HepG2 (cell line): ENCODE data around the gene TEX29.

Experiments
- CTCF ChIP-seq: sonication (generic); formaldehyde crosslinking; IDR thresholded peaks from 2 replicates; pipeline ENCODE4 v1.5.0; 2020; ENCODE audit warnings: mild to moderate bottlenecking, missing genetic modification reagents, moderate library complexity
- EP300 ChIP-seq, 3 experiments: sonication (generic) in 1 of 3; formaldehyde crosslinking in 1 of 3; IDR thresholded peaks; 2 replicates each; pipeline versions ENCODE4 v1.5.1 to v1.6.1; 2011 to 2020; ENCODE audit warnings: low read depth in 2 of 3, low read length in 2 of 3, borderline replicate concordance in 1 of 3, improper control_type of control experiment in 1 of 3, mild to moderate bottlenecking in 1 of 3, missing genetic modification reagents in 1 of 3, moderate library complexity in 1 of 3
- HNRNPH1 ChIP-seq: fragments of 200-400 bp; formaldehyde crosslinking; optimal IDR thresholded peaks from 2 replicates; pipeline ENCODE3; 2017; ENCODE audit warnings: mild to moderate bottlenecking, low read depth, low read length
- MYC ChIP-seq: sonication (generic); formaldehyde crosslinking; IDR thresholded peaks from 2 replicates; pipeline ENCODE4 v1.9.0; 2021; ENCODE audit warnings: missing genetic modification reagents, borderline replicate concordance
- POLR2A ChIP-seq, 2 experiments: IDR thresholded peaks; 2 replicates each; pipeline ENCODE4 v1.6.1; 2011; ENCODE audit warnings: low read depth in 2 of 2, low read length in 2 of 2, mild to moderate bottlenecking in 1 of 2, moderate library complexity in 1 of 2; ENCODE audit not compliant: insufficient read depth in 1 of 2
- SNAPC5 ChIP-seq: sonication (generic); formaldehyde crosslinking; IDR thresholded peaks from 2 replicates; pipeline ENCODE4 v1.8.1; 2023; ENCODE audit warnings: mild to moderate bottlenecking, missing genetic modification reagents, borderline replicate concordance
- USF2 ChIP-seq, 2 experiments: sonication (generic) in 1 of 2; formaldehyde crosslinking in 1 of 2; IDR thresholded peaks; 2 replicates each; pipeline versions ENCODE4 v1.5.1 to v1.6.1; 2011 to 2020; ENCODE audit warnings: borderline replicate concordance in 1 of 2, low read depth in 1 of 2, low read length in 1 of 2, mild to moderate bottlenecking in 1 of 2, missing genetic modification reagents in 1 of 2, moderate library complexity in 1 of 2
- ZNF281 ChIP-seq: sonication (generic); formaldehyde crosslinking; IDR thresholded peaks from 2 replicates; pipeline ENCODE4 v1.4.0; 2020; ENCODE audit warnings: missing genetic modification reagents, borderline replicate concordance
- ZNF557 ChIP-seq: sonication (generic); formaldehyde crosslinking; IDR thresholded peaks from 2 replicates; pipeline ENCODE4 v1.4.0; 2020; ENCODE audit warnings: missing genetic modification reagents
- ZNF704 ChIP-seq: sonication (generic); formaldehyde crosslinking; IDR thresholded peaks from 2 replicates; pipeline ENCODE4 v1.8.1; 2023; ENCODE audit warnings: mild to moderate bottlenecking, inconsistent platforms, moderate library complexity, missing genetic modification reagents, borderline replicate concordance
- ZNF713 ChIP-seq: sonication (generic); formaldehyde crosslinking; IDR thresholded peaks from 2 replicates; pipeline ENCODE4 v1.4.0; 2020; ENCODE audit warnings: mild to moderate bottlenecking, missing genetic modification reagents
- ZSCAN30 ChIP-seq: sonication (generic); formaldehyde crosslinking; IDR thresholded peaks from 2 replicates; pipeline ENCODE4 v1.5.0; 2020; ENCODE audit warnings: mild to moderate bottlenecking, missing genetic modification reagents

GRCh38 chr13:111359237-111359915 lies 38.9 kb downstream of the TEX29 start:
- TF ChIP-seq MYC (CRISPR knock-in tag): no peak
- no peak for TF ChIP-seq SNAPC5 (CRISPR knock-in tag)
- TF ChIP-seq ZNF704: no peak
- no peak for TF ChIP-seq ZNF557 (CRISPR knock-in tag)
- no peak for TF ChIP-seq USF2 (IDR thresholded peaks at IDR 0.05; ENCODE audit: low read depth, low read length)
- TF ChIP-seq USF2 (CRISPR knock-in tag; IDR thresholded peaks at IDR 0.05; ENCODE audit: borderline replicate concordance): no peak
- TF ChIP-seq ZNF713: no peak
- no peak for TF ChIP-seq ZNF281 (CRISPR knock-in tag)
- TF ChIP-seq POLR2A (IDR thresholded peaks at IDR 0.05; ENCODE audit: insufficient read depth in 1 of 2, low read depth in 2 of 2, low read length in 2 of 2): no peak
- TF ChIP-seq HNRNPH1: no peak
- no peak for TF ChIP-seq CTCF (CRISPR knock-in tag)
- no peak for TF ChIP-seq EP300 (IDR thresholded peaks at IDR 0.05; ENCODE audit: low read depth in 2 of 2, low read length in 2 of 2)
- no peak for TF ChIP-seq EP300 (CRISPR knock-in tag; IDR thresholded peaks at IDR 0.05; ENCODE audit: borderline replicate concordance)
- TF ChIP-seq ZSCAN30 (CRISPR knock-in tag): no peak
